ENCODE data around the gene MPV17L.
"Not testable (repeated sequence)": the region's sequence is repeated elsewhere in the genome, so short reads cannot be mapped to it uniquely, and the experiment has no call there.

The MPV17L gene

DNA sequence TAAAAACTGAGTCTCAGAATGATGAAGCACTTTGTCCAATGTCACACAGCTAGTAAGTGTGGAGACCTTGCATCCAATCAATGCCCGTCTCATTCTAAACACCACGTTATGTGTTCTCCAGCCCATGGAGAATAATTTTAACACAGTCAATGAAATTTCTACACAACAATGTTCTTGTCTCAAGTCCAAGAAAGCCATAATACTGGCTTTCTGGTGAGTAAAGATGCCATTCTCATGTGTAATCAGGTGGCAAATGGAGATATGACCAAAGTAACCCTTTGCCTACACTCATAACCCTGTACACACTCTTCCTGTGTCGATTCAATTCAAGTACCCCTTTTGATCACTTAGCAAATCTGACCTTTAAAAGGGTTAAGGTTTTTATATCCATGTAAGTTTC is 12.7 kb upstream of the MPV17L start:
- not testable (repeated sequence) for DNase-seq; H3K79me2 ChIP-seq (ENCODE audit: insufficient read depth, low read length); ATAC-seq (ENCODE audit: insufficient read depth, low read depth); H4K20me1 ChIP-seq (ENCODE audit: insufficient read depth, low read length); H3K9ac ChIP-seq (ENCODE audit: low read depth, low read length); H3K27me3 ChIP-seq (ENCODE audit: insufficient read depth, low read length, poor library complexity); H3K36me3 ChIP-seq (ENCODE audit: insufficient read depth, low read length); H2AFZ ChIP-seq (ENCODE audit: low read depth, low read length); H3K4me3 ChIP-seq (ENCODE audit: low read depth in 1 of 2, low read length in 2 of 2); H3K4me2 ChIP-seq (ENCODE audit: insufficient read depth, low read length); H3K27ac ChIP-seq (ENCODE audit: low read length); H3K9me3 ChIP-seq (ENCODE audit: insufficient read depth, low read length, severe bottlenecking); H3K4me1 ChIP-seq (ENCODE audit: insufficient read depth, low read length)

DNA sequence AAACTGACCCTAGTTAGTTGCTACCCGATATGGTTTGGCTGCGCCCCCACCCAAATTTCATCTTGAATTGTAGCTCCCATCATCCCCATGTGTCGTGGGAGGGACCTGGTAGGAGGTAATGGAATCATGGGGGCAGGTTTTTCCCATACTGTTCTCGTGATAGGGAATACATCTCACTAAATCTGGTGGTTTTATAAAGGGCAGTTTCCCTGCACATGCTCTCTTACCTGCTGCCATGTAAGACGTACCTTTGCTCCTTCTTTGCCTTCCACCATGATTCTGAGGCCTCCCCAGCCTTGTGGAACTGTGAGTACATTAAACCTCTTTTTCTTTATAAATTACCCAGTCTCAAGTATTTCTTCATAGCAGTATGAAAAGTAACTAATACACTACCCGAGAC is 7.5 kb upstream of the MPV17L start:
- not testable (repeated sequence) for H3K27me3 ChIP-seq (ENCODE audit: insufficient read depth, low read length, poor library complexity); H3K9me3 ChIP-seq (ENCODE audit: insufficient read depth, low read length, severe bottlenecking); H3K36me3 ChIP-seq (ENCODE audit: insufficient read depth, low read length); H3K9ac ChIP-seq (ENCODE audit: low read depth, low read length); ATAC-seq (ENCODE audit: insufficient read depth, low read depth); H3K27ac ChIP-seq (ENCODE audit: low read length); H3K4me1 ChIP-seq (ENCODE audit: insufficient read depth, low read length); DNase-seq; H3K79me2 ChIP-seq (ENCODE audit: insufficient read depth, low read length); H3K4me3 ChIP-seq (ENCODE audit: low read depth in 1 of 2, low read length in 2 of 2); H3K4me2 ChIP-seq (ENCODE audit: insufficient read depth, low read length); H2AFZ ChIP-seq (ENCODE audit: low read depth, low read length); H4K20me1 ChIP-seq (ENCODE audit: insufficient read depth, low read length)

- not testable (repeated sequence) for H3K9ac ChIP-seq (ENCODE audit: low read depth, low read length); H3K27ac ChIP-seq (ENCODE audit: low read length); H3K4me1 ChIP-seq (ENCODE audit: insufficient read depth, low read length); H4K20me1 ChIP-seq (ENCODE audit: insufficient read depth, low read length); H3K27me3 ChIP-seq (ENCODE audit: insufficient read depth, low read length, poor library complexity); H3K36me3 ChIP-seq (ENCODE audit: insufficient read depth, low read length); ATAC-seq (ENCODE audit: insufficient read depth, low read depth); H3K79me2 ChIP-seq (ENCODE audit: insufficient read depth, low read length); DNase-seq; H3K4me3 ChIP-seq (ENCODE audit: low read depth in 1 of 2, low read length in 2 of 2); H3K9me3 ChIP-seq (ENCODE audit: insufficient read depth, low read length, severe bottlenecking); H2AFZ ChIP-seq (ENCODE audit: low read depth, low read length); H3K4me2 ChIP-seq (ENCODE audit: insufficient read depth, low read length)
These were observed 5.6 kb upstream of the MPV17L start for GRCh38 chr16:15389916-15390315.

DNA sequence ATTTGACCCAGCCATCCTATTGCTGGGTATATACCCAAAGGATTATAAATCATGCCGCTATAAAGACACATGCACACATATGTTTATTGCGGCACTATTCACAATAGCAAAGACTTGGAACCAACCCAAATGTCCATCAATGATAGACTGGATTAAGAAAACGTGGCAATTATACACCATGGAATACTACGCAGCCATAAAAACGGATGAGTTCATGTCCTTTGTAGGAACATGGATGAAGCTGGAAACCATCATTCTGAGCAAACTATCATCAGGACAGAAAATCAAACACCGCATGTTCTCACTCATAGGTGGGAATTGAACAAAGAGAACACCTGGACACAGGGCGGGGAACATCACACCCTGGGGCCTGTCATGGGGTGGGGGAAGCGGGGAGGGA is 2.5 kb upstream of the MPV17L start:
- not testable (repeated sequence) for H3K79me2 ChIP-seq (ENCODE audit: insufficient read depth, low read length); ATAC-seq (ENCODE audit: insufficient read depth, low read depth); H3K9me3 ChIP-seq (ENCODE audit: insufficient read depth, low read length, severe bottlenecking); H3K27me3 ChIP-seq (ENCODE audit: insufficient read depth, low read length, poor library complexity); H3K4me3 ChIP-seq (ENCODE audit: low read depth in 1 of 2, low read length in 2 of 2); DNase-seq; H4K20me1 ChIP-seq (ENCODE audit: insufficient read depth, low read length); H3K36me3 ChIP-seq (ENCODE audit: insufficient read depth, low read length); H3K4me1 ChIP-seq (ENCODE audit: insufficient read depth, low read length); H2AFZ ChIP-seq (ENCODE audit: low read depth, low read length); H3K4me2 ChIP-seq (ENCODE audit: insufficient read depth, low read length); H3K9ac ChIP-seq (ENCODE audit: low read depth, low read length); H3K27ac ChIP-seq (ENCODE audit: low read length)

DNA sequence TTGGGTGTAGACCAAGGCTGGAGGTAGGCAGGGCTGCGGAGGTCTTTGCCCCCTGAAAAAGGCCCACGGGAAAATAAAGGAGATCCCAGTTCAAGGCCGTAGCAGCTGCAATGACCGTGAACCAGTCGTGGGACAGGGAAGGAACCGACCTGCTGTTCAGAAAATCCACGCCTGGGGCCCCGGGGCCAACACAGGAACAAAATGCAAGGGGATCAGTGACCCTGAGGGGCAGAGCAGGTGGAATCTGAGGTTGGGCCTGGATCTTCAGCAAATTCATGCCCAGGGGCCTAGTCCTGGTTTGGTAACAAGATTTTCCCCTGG is 915 bp downstream of the MPV17L start:
- H3K9ac ChIP-seq (ENCODE audit: low read depth, low read length): not testable (repeated sequence)

GRCh38 chr16:15396948-15397594 is 1.5 kb downstream of the MPV17L start:
- H3K4me2 ChIP-seq (ENCODE audit: insufficient read depth, low read length): no peak overlapping the region
- TF ChIP-seq, protein P1, sequence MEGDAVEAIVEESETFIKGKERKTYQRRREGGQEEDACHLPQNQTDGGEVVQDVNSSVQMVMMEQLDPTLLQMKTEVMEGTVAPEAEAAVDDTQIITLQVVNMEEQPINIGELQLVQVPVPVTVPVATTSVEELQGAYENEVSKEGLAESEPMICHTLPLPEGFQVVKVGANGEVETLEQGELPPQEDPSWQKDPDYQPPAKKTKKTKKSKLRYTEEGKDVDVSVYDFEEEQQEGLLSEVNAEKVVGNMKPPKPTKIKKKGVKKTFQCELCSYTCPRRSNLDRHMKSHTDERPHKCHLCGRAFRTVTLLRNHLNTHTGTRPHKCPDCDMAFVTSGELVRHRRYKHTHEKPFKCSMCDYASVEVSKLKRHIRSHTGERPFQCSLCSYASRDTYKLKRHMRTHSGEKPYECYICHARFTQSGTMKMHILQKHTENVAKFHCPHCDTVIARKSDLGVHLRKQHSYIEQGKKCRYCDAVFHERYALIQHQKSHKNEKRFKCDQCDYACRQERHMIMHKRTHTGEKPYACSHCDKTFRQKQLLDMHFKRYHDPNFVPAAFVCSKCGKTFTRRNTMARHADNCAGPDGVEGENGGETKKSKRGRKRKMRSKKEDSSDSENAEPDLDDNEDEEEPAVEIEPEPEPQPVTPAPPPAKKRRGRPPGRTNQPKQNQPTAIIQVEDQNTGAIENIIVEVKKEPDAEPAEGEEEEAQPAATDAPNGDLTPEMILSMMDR (IDR thresholded peaks at IDR 0.05; ENCODE audit: borderline replicate concordance, extremely low read depth, low read length, poor library complexity, severe bottlenecking): no peak
- no peak for TF ChIP-seq EZH2 (IDR thresholded peaks at IDR 0.05; ENCODE audit: borderline replicate concordance, low read depth, low read length, severe bottlenecking)

More for the DNA sequence above, 915 bp downstream of the MPV17L start:
- not testable (repeated sequence) for H3K27ac ChIP-seq (ENCODE audit: low read length); H3K36me3 ChIP-seq (ENCODE audit: insufficient read depth, low read length); H4K20me1 ChIP-seq (ENCODE audit: insufficient read depth, low read length); H3K4me3 ChIP-seq (ENCODE audit: low read depth in 1 of 2, low read length in 2 of 2); H3K79me2 ChIP-seq (ENCODE audit: insufficient read depth, low read length); DNase-seq; H2AFZ ChIP-seq (ENCODE audit: low read depth, low read length); H3K4me1 ChIP-seq (ENCODE audit: insufficient read depth, low read length); ATAC-seq (ENCODE audit: insufficient read depth, low read depth); H3K9me3 ChIP-seq (ENCODE audit: insufficient read depth, low read length, severe bottlenecking); H3K27me3 ChIP-seq (ENCODE audit: insufficient read depth, low read length, poor library complexity); H3K4me2 ChIP-seq (ENCODE audit: insufficient read depth, low read length)

More at GRCh38 chr16:15396948-15397594, 1.5 kb downstream of the MPV17L start:
- DNase-seq (no peak), ATAC-seq (ENCODE audit: insufficient read depth, low read depth) (no peak)
- Histone ChIP-seq H3K36me3 (ENCODE audit: insufficient read depth, low read length) (no peaks in the 10 kb centered on the region), H3K9me3 (ENCODE audit: insufficient read depth, low read length, severe bottlenecking) (no peaks in the 10 kb centered on the region), H4K20me1 (ENCODE audit: insufficient read depth, low read length) (no peaks in the 10 kb centered on the region), H3K4me3 (ENCODE audit: low read depth in 1 of 2, low read length in 2 of 2) (no peak overlapping the region), H2AFZ (ENCODE audit: low read depth, low read length) (no peak overlapping the region), H3K27ac (ENCODE audit: low read length) (no peak overlapping the region), H3K27me3 (ENCODE audit: insufficient read depth, low read length, poor library complexity) (no peaks in the 10 kb centered on the region), H3K79me2 (ENCODE audit: insufficient read depth, low read length) (no peaks in the 10 kb centered on the region), H3K9ac (ENCODE audit: low read depth, low read length) (no peak overlapping the region), H3K4me1 (ENCODE audit: insufficient read depth, low read length) (no peaks in the 10 kb centered on the region)
